Fibroblast of pulmonary artery (primary cell): Measurements from ENCODE around the gene CELF4.

ENCODE experiments used
- DNase-seq: peaks from one replicate; pipeline ENCODE4 v3.0.0-alpha.2; 2010; ENCODE audit warnings: low read depth
- H3K4me3 ChIP-seq: replicated peaks from 2 replicates; pipeline ENCODE4 v1.5.1; 2011; ENCODE audit warnings: low read depth, mild to moderate bottlenecking, control low read depth, low read length, moderate library complexity
- TF ChIP-seq, protein P1 (sequence below): IDR thresholded peaks from 2 replicates; pipeline ENCODE4 v1.5.1; 2011; ENCODE audit warnings: mild to moderate bottlenecking, control low read depth, low read length, inconsistent platforms; ENCODE audit errors: missing control alignments

CELF4 gene

DNA sequence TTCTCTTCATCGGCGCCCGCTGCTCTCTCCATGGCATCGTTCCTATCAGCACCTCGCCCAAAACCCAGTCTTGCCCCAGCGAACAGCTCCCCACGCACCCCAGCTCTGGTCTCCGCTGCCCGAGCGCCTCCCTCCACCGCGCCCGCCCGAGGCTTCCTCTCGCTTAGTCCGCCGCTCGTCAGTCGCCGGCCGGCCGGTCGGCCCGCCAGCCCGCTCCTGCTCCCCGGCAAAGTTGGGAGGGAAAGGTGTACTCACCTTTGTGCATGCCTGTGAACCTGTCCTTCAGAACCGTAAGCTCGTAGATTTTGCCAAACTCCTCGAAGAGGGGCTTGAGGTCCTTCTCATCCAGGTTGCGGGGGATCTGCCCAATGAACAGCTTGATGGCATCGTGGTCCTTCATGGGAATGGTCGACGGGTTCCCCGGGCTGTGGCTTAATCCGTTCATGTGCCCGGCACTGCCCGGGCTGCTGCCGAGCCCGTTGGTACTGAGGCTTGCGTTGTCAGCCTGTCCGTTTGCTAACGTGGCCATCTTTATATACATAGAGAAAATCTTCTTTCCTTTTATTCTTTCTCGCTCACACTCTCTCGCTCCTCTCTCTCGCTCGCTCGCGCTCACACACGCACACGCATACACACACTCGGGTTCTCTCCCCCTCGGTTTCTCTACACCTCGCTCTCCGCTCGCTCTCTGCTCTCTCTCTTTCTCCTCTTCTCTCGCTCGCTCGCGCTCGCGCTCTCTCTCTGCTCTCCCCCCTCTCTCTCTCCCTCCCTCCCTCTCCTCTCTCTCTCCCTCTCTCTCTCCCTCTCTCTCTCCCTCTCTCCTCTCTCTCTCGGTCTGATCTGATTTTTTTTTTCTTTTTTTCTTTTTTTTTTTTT, at the start of gene CELF4:
CELF4 (minus strand) TSS at position 698 of the 876 bp plus-strand sequence.
- peak within 1 kb of the TSS; percentile 74 for H3K4me3 ChIP-seq
- TF ChIP-seq, protein P1, sequence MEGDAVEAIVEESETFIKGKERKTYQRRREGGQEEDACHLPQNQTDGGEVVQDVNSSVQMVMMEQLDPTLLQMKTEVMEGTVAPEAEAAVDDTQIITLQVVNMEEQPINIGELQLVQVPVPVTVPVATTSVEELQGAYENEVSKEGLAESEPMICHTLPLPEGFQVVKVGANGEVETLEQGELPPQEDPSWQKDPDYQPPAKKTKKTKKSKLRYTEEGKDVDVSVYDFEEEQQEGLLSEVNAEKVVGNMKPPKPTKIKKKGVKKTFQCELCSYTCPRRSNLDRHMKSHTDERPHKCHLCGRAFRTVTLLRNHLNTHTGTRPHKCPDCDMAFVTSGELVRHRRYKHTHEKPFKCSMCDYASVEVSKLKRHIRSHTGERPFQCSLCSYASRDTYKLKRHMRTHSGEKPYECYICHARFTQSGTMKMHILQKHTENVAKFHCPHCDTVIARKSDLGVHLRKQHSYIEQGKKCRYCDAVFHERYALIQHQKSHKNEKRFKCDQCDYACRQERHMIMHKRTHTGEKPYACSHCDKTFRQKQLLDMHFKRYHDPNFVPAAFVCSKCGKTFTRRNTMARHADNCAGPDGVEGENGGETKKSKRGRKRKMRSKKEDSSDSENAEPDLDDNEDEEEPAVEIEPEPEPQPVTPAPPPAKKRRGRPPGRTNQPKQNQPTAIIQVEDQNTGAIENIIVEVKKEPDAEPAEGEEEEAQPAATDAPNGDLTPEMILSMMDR: no peak
- peak; percentile 41 for DNase-seq

DNA sequence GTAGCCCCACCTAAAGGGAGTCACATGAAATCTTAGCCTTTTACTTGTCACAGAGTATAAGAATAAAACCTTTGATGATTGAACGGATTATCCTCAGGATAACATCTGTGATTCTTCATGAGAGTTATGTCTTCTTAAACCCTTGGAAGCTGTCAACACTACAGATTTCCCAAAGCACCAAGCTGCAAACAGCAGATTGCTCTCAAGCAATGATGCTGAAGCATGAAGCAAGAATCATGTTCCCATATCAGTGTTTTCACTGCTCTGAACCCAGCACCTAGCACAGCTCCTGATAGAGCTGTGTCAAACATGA, 47.6 kb upstream of the CELF4 start:
- DNase-seq: peak; percentile 47
- H3K4me3 ChIP-seq: no peak overlapping the region
- TF ChIP-seq, protein P1: no peak

DNA sequence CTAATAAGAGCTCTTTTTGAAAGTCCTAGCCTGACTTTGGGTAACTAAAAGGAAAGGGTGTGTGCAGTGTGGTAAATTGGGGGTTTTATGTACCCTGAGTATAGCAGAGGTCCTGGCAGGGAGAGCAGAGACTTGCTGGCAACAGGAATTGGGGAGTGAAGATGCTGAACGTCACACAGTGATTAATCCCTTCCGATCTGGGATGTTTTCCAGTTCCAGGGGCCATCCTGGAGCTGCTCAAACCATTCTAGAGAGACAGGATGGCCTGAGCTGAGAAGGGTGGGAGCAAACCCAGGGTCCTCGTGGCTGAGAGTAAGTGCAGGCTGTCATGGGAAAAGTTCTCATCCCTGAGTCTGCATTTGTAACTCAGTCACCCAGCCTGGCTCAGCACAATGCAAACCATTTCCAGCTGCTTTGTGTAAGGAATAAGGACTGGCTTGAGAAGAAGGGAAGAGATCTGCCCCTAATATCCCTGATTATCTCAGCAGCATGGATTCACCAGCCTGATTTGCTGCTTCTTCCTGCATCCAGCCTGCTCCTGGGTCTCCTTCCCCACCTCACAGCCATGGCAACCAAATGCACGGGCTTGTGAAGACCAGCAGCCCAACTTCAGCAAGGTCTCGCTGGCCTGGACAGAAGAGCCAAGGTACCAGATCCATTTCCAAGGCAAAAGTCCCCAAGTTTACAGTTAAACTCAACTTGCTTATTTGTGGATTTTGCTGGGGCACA, 47.1 kb upstream of the CELF4 start:
- TF ChIP-seq, protein P1: no peak
- H3K4me3 ChIP-seq: no peak overlapping the region
- peak; percentile 92 for DNase-seq

DNA sequence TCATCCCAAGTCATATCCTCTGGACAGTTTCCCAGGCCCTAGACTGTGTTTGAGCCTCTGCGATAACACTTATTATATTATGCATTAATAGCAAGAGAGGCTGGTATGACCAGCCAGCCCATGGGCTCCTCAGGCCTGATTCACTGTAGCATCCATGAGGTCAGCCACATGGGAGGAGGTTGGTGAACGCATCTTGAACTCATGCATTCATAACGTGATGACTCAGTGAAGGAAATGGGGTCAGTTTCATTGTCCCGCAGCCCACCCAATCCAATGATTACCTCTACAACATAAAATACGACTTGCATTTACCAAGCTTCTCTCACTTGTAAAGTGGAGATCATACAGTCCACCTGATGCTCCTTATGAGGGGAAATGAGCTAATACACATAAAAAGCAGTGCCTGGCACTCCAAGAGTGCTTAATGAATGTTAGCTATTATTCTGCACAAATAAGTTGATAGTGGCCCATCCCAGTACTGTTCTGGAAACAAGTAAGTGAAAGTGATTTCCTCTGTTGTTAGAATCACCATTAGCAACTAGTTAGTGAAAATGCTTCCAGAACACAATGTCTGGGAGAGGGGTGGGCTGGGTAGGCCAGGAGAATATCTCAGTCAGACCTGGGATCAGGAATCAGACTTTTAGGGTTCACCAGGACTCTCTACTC, 46.1 kb upstream of the CELF4 start:
- H3K4me3 ChIP-seq: no peak overlapping the region
- TF ChIP-seq, protein P1: no peak
- DNase-seq: peak; percentile 66

DNA sequence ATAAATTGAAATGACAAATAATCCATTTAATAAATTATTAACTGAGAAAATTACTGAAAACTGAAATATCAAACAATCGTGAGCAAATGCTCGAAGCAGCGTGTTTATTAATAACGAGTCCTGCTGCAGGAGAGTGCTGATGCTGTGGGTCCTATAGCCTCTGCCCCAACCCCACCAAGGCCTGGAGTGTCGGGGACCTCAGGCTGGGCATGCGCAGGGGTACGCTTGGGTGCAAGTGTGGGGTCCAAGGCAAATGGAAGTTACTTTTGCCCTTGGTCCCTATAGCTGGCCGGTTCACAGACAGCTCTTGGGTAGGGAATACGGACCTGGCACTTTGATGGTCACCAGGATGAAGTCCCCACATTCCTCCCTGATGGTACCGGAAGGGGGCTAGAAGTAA, 43.3 kb upstream of the CELF4 start:
- TF ChIP-seq, protein P1: no peak
- DNase-seq: no peak
- H3K4me3 ChIP-seq: no peak overlapping the region

DNA sequence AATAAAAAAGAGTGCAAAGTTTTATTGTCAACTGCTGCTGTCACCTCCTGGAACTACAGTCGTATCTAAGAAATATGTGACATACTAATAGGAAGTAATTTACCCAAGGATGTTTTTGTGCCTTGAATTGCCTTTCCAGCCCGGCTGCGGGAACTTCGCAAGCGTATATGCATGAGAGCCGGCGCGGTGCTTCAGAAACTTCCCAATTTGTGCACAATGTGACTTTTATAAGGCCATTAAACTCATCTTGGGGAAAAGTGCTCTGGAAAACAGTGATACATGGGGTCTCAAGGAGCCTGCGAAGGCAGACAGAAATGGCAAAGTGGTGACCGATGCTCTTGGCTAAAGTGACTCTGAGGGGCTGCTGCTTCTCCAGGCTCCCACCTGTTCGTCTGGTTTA, 41.7 kb upstream of the CELF4 start:
- no peak overlapping the region for H3K4me3 ChIP-seq
- TF ChIP-seq, protein P1: no peak

More for the DNA sequence above, 41.7 kb upstream of the CELF4 start:
- DNase-seq: no peak
